GM23248 (cell line): Measurements from ENCODE around the gene TMEM9B.

ENCODE experiments used
- EZH2 ChIP-seq: fragments of 200-600 bp; sonication (generic); IDR thresholded peaks from 2 replicates; pipeline ENCODE4 v1.6.1; 2018; ENCODE audit warnings: antibody characterized with exemption, mild to moderate bottlenecking; ENCODE audit not compliant: insufficient read depth, poor library complexity, severe bottlenecking
- EZH2phosphoT487 ChIP-seq: fragments of 200-600 bp; sonication (generic); IDR thresholded peaks from 2 replicates; pipeline ENCODE4 v1.6.1; 2018; ENCODE audit warnings: antibody characterized with exemption, moderate library complexity, mild to moderate bottlenecking, low read depth; ENCODE audit not compliant: insufficient read depth

- TF ChIP-seq EZH2phosphoT487 (no peak), EZH2 (no peak)
Observed at GRCh38 chr11:8989453-8989852, 25.2 kb upstream of the TMEM9B start.
